ENCODE measurements around the gene NEDD9.

GRCh38 chr6:11155589-11155988 is 76.9 kb downstream of the NEDD9 start:
- TF ChIP-seq CTCF (IDR thresholded peaks at IDR 0.05; ENCODE audit: low read length) (no peak), EZH2phosphoT487 (IDR thresholded peaks at IDR 0.05; ENCODE audit: low read length) (no peak), EZH2 (optimal IDR thresholded peaks at IDR 0.05; ENCODE audit: low read depth, low read length) (no peak)

All from MM.1S (cell line).